GM21515 (cell line): ENCODE results near the gene TAF11L9.
"Not testable (repeated sequence)": the region's sequence is repeated elsewhere in the genome, so short reads cannot be mapped to it uniquely, and the experiment has no call there.

ENCODE experiments used
- ATAC-seq: cut with Tn5 transposase; IDR thresholded peaks from one replicate; pipeline ENCODE4 v1.9.1; 2021; ENCODE audit not compliant: unreplicated experiment

The TAF11L9 gene

GRCh38 chr5:17594255-17594654 is at the start of gene TAF11L9:
Gene TAF11L9 (minus strand): TSS chr5:17594394.
- not testable (repeated sequence) for ATAC-seq

GRCh38 chr5:17634160-17634559 is 40.0 kb upstream of the TAF11L9 start, which contains the start of gene TAF11L14:
Gene TAF11L14 (plus strand): TSS chr5:17634460.
- no peak for ATAC-seq

DNA sequence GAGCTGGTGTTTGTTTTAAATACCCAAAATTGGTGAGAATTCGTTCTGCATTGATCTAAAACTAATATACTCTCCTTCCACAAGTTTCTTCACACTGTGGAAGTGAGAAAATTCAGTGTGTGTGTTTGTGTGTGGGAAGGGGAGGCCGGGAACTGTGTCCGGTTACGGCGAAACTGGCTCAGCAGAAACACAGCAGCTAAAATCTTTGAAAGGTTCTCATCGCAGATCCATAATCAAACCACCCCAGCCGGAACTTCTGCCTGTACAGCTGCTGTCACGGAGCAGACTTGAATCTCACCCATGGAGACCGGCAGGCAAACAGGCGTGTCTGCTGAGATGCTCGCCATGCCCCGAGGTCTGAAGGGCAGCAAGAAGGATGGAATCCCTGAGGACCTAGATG is 37.6 kb upstream of the TAF11L9 start, which contains the start of gene TAF11L13:
Gene TAF11L13, plus strand, starts transcription at position 301 of the 400 bp plus-strand sequence.
- not testable (repeated sequence) for ATAC-seq

- ATAC-seq: no peak
Measured at GRCh38 chr5:17625686-17626085, 31.5 kb upstream of the TAF11L9 start.

- no peak for ATAC-seq
Measured at GRCh38 chr5:17620627-17621026, 26.4 kb upstream of the TAF11L9 start.

GRCh38 chr5:17619354-17619753 is 25.2 kb upstream of the TAF11L9 start:
- ATAC-seq: no peak

GRCh38 chr5:17614872-17615605 is 20.8 kb upstream of the TAF11L9 start:
- no peak for ATAC-seq

GRCh38 chr5:17610092-17610491 is 15.9 kb upstream of the TAF11L9 start, which contains the start of gene TAF11L12:
Gene TAF11L12 (plus strand): TSS chr5:17610392.
- not testable (repeated sequence) for ATAC-seq

GRCh38 chr5:17607461-17607860 is 13.3 kb upstream of the TAF11L9 start:
- not testable (repeated sequence) for ATAC-seq

DNA sequence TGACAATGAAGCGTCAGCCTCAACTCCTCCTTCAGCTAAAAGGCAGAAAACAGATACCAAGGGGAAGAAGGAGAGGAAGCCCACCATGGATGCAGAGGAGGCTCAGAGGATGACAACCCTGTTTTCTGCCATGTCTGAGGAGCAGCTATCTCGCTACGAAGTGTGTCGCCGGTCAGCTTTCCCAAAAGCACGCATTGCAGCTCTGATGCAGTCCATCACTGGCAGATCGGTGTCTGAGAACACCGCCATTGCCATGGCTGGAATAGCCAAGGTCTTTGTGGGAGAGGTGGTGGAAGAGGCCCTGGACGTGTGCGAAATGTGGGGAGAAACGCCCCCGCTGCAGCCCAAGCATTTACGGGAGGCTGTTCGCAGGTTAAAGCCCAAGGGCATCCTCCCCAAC is 10.8 kb upstream of the TAF11L9 start:
- no peak for ATAC-seq

GRCh38 chr5:17603880-17604279 is 9.7 kb upstream of the TAF11L9 start, which contains the start of gene TAF11L11:
Gene TAF11L11 (plus strand): TSS chr5:17604183.
- ATAC-seq: not testable (repeated sequence)

GRCh38 chr5:17597728-17598127 is 3.5 kb upstream of the TAF11L9 start, which contains the start of gene TAF11L10:
Gene TAF11L10 (minus strand): TSS chr5:17597828.
- not testable (repeated sequence) for ATAC-seq

- ATAC-seq: not testable (repeated sequence)
Measured at GRCh38 chr5:17590860-17591259, 3.3 kb downstream of the TAF11L9 start, which contains the start of gene TAF11L8. Gene TAF11L8 (minus strand): TSS chr5:17590960.

DNA sequence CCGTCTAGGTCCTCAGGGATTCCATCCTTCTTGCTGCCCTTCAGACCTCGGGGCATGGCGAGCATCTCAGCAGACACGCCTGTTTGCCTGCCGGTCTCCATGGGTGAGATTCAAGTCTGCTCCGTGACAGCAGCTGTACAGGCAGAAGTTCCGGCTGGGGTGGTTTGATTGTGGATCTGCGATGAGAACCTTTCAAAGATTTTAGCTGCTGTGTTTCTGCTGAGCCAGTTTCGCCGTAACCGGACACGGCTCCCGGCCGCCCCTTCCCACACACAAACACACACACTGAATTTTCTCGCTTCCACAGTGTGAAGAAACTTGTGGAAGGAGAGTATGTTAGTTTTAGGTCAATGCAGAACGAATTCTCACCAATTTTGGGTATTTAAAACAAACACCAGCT is 8.5 kb downstream of the TAF11L9 start, which contains the start of gene TAF11L7:
Gene TAF11L7, minus strand, starts transcription at position 101 of the 400 bp plus-strand sequence.
- ATAC-seq: not testable (repeated sequence)
